HepG2 (cell line): ENCODE measurements around the gene ZBTB21. TPM values are rescaled to one million over a fixed set of nuclear protein-coding genes. Genes with fewer than 3 reads are reported as not detected.

Experiments
- BRF2 ChIP-seq: sonication (generic); formaldehyde crosslinking; IDR thresholded peaks from 2 replicates; pipeline ENCODE4 v1.8.1; 2022; ENCODE audit warnings: mild to moderate bottlenecking, missing genetic modification reagents
- KDM3A ChIP-seq: IDR thresholded peaks from 2 replicates; pipeline ENCODE4 v1.6.1; 2018; ENCODE audit warnings: low read depth, missing compliant biosample characterization
- KLF13 ChIP-seq: sonication (generic); formaldehyde crosslinking; IDR thresholded peaks from 2 replicates; pipeline ENCODE4 v1.4.0; 2020; ENCODE audit warnings: mild to moderate bottlenecking, missing genetic modification reagents
- LCORL ChIP-seq, 2 experiments: fragments of 450-650 bp in 1 of 2; sonication (generic) in 1 of 2; formaldehyde crosslinking in 1 of 2; IDR thresholded peaks; 2 replicates each; pipeline versions ENCODE4 v1.5.0 to v1.6.1; 2017 to 2020; ENCODE audit warnings: antibody characterized with exemption in 1 of 2, missing genetic modification reagents in 1 of 2
- MTF2 ChIP-seq: sonication (generic); formaldehyde crosslinking; IDR thresholded peaks from 2 replicates; pipeline ENCODE4 v1.5.0; 2020; ENCODE audit warnings: missing genetic modification reagents, borderline replicate concordance
- NFE2L2 ChIP-seq: fragments of 150-350 bp; IDR thresholded peaks from 2 replicates; pipeline ENCODE4 v1.6.1; 2014; ENCODE audit warnings: low read length
- PRDM4 ChIP-seq: sonication (generic); formaldehyde crosslinking; IDR thresholded peaks from 2 replicates; pipeline ENCODE4 v1.9.0; 2021; ENCODE audit warnings: missing genetic modification reagents, borderline replicate concordance
- SP4 ChIP-seq: sonication (generic); formaldehyde crosslinking; IDR thresholded peaks from 2 replicates; pipeline ENCODE4 v1.8.1; 2023; ENCODE audit warnings: mild to moderate bottlenecking, missing genetic modification reagents
- TBP ChIP-seq: sonication (generic); formaldehyde crosslinking; IDR thresholded peaks from 2 replicates; pipeline ENCODE4 v1.5.0; 2020; ENCODE audit warnings: missing genetic modification reagents
- TEAD3 ChIP-seq: optimal IDR thresholded peaks from 2 replicates; pipeline ENCODE3; 2016; ENCODE audit warnings: borderline replicate concordance
- ZNF10 ChIP-seq: sonication (generic); formaldehyde crosslinking; IDR thresholded peaks from 2 replicates; pipeline ENCODE4 v1.4.0; 2020; ENCODE audit warnings: mild to moderate bottlenecking, low read depth, missing genetic modification reagents, borderline replicate concordance
- ZNF142 ChIP-seq: sonication (generic); formaldehyde crosslinking; IDR thresholded peaks from 2 replicates; pipeline ENCODE4 v1.4.0; 2020; ENCODE audit warnings: missing genetic modification reagents
- ZNF18 ChIP-seq: sonication (generic); formaldehyde crosslinking; IDR thresholded peaks from 2 replicates; pipeline ENCODE4 v1.8.0; 2022; ENCODE audit warnings: mild to moderate bottlenecking, missing genetic modification reagents; ENCODE audit not compliant: insufficient replicate concordance
- ZNF296 ChIP-seq: sonication (generic); formaldehyde crosslinking; conservative IDR thresholded peaks from 2 replicates; pipeline ENCODE4 v1.5.0; 2020; ENCODE audit warnings: mild to moderate bottlenecking, missing genetic modification reagents
- polyA plus RNA-seq, 8 experiments: library from polyadenylated mRNA; depleted of rRNA in 3 of 8; stranded (reverse) in 7 of 8; unstranded in 1 of 8; fragments of >200 nt; fragmentation: Illumina TruSeq in 4 of 8; extraction: Trizol in 4 of 8; gene quantifications; 2 replicates each; pipeline versions ENCODE4 v1.2.1 to v1.2.3, GENCODE V29; 2011 to 2016; ENCODE audit warnings: low read depth in 4 of 8, missing spikeins in 1 of 8, mixed read lengths in 1 of 8; ENCODE audit not compliant: insufficient read depth in 1 of 8
- total RNA-seq, 5 experiments: library from RNA; depleted of rRNA; stranded (reverse); fragments of >200 nt; fragmentation: Illumina TruSeq; extraction: Trizol; gene quantifications; 2 replicates each; pipeline ENCODE4 v1.2.3, GENCODE V29; 2016; ENCODE audit warnings: low read depth in 1 of 5
- TF ChIP-seq, protein P1 (sequence below): IDR thresholded peaks from 2 replicates; pipeline ENCODE4 v1.6.1; 2018; ENCODE audit warnings: missing genetic modification reagents, mild to moderate bottlenecking, missing compliant biosample characterization

The ZBTB21 gene
- total and polyA plus RNA-seq, 2 of the 13 experiments (the other 11 are each of a cell fraction or from before 2014, with no cell fraction given) = 4.5 to 6.1 TPM

- TF ChIP-seq ZNF142 = no peak
- TF ChIP-seq BRF2 (CRISPR knock-in tag) = no peak
- no peak for TF ChIP-seq ZNF18 (CRISPR knock-in tag)
- 0 out of 2 replicates have a peak, but pooled peaks have one; percentile 78 for TF ChIP-seq MTF2
- no peak for TF ChIP-seq LCORL (IDR thresholded peaks at IDR 0.05)
- TF ChIP-seq LCORL (CRISPR knock-in tag; IDR thresholded peaks at IDR 0.05) = no peak; the same call in 1 of the 2 replicates
- TF ChIP-seq KLF13 (CRISPR knock-in tag) = no peak
- TF ChIP-seq TBP (CRISPR knock-in tag) = no peak
- TF ChIP-seq, protein P1, sequence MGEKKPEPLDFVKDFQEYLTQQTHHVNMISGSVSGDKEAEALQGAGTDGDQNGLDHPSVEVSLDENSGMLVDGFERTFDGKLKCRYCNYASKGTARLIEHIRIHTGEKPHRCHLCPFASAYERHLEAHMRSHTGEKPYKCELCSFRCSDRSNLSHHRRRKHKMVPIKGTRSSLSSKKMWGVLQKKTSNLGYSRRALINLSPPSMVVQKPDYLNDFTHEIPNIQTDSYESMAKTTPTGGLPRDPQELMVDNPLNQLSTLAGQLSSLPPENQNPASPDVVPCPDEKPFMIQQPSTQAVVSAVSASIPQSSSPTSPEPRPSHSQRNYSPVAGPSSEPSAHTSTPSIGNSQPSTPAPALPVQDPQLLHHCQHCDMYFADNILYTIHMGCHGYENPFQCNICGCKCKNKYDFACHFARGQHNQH = no peak
- no peak for TF ChIP-seq PRDM4
- TF ChIP-seq TEAD3 = no peak
- no peak; the same call in 1 of the 2 replicates for TF ChIP-seq SP4
- no peak for TF ChIP-seq NFE2L2
- TF ChIP-seq KDM3A (CRISPR knock-in tag) = 0 out of 2 replicates have a peak, but pooled peaks have one; percentile 58
- no peak for TF ChIP-seq ZNF10 (CRISPR knock-in tag)
- TF ChIP-seq ZNF296 (CRISPR knock-in tag) = no peak
Measured at GRCh38 chr21:42010507-42011495, 641 bp upstream of the ZBTB21 start (continued).
